Activated CD4-positive, alpha-beta memory T cell treated with anti-CD3 and anti-CD28 coated beads for 36 hours (primary cell): ENCODE data around the gene SPATA46. TPM values are rescaled to one million over a fixed set of nuclear protein-coding genes. Genes with fewer than 3 reads are reported as not detected.

Experiments
- CTCF ChIA-PET: fragments of 350-600 bp; sonication (Branson Sonifier 250); formaldehyde crosslinking; loops from one replicate; lab custom pipeline; 2021; ENCODE audit warnings: antibody characterized with exemption, inconsistent platforms; lab: Charles Lee
- POLR2A ChIA-PET: fragments of 350-600 bp; sonication (Branson Sonifier 250); formaldehyde crosslinking; loops from one replicate; lab custom pipeline; 2021; ENCODE audit warnings: antibody characterized with exemption; lab: Charles Lee
- DNase-seq: peaks from one replicate; pipeline ENCODE4 v3.0.0-alpha.2; 2020
- H3K27ac Mint-ChIP-seq: one replicate; pipeline ENCODE4 v1.8.0; 2021; ENCODE audit warnings: mixed read lengths
- H3K27me3 Mint-ChIP-seq: one replicate; pipeline ENCODE4 v1.8.0; 2021; ENCODE audit warnings: mixed read lengths
- H3K36me3 Mint-ChIP-seq: one replicate; pipeline ENCODE4 v1.8.0; 2021; ENCODE audit warnings: mixed read lengths
- H3K4me1 Mint-ChIP-seq: one replicate; pipeline ENCODE4 v1.8.0; 2021; ENCODE audit warnings: low read depth, mixed read lengths
- H3K4me3 Mint-ChIP-seq: one replicate; pipeline ENCODE4 v1.8.0; 2021; ENCODE audit warnings: mild to moderate bottlenecking, mixed read lengths
- H3K9me3 Mint-ChIP-seq: one replicate; pipeline ENCODE4 v1.8.0; 2021; ENCODE audit warnings: mixed read lengths
- intact Hi-C: fragments of 100-400 bp; cut with micrococcal nuclease; formaldehyde crosslinking; loops from one replicate; pipeline ENCODE4 v1.15.1; 2023
- total RNA-seq, 2 experiments: library from RNA; stranded (reverse); gene quantifications; one replicate each; pipeline ENCODE4 v1.2.3, GENCODE V29; 2021

SPATA46 gene
- total RNA-seq, 2 experiments from 2014 or later, result not detected

DNA sequence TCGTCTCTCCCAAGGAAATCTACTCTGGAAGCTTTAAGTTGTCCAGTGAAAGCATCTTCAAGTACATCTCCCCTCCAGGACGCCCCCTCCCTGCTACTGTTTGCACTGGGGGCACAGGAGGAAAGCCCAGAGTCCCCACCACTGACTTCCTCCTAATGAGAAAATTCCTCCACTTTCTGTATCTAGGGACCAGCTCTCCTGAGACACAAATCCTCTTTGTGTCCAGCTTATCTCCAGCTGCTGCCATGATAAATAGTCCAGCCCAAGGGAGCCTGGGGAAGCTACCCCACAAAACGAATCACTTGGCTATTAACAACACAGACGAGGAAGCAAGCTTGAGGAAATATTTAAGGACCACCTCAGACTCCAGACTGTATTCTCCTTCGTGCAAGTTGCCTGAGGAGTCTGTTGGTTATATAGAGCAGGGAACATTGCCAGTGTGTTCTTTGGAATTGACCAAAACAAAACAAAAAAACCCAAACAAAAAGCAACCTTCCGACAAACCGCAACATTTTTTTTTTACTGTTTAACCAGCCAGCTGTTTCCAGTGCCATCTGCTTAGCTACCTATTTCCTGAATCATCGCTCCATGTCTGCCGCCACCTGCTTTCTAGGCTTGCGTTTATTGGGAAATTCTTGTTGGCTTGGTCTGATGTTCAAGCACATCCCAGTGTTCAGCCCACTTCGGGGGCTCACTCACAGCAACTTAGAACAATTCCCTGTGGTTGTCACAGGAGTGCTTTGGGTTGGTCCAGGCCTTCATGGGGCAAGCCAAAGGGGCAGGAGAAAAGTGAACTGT is 12.6 kb upstream of the SPATA46 start:
- Mint-ChIP-seq H3K4me3 (no peak overlapping the region), H3K27ac (no peak overlapping the region), H3K36me3 (no peaks in the 10 kb centered on the region), H3K9me3 (no peaks in the 10 kb centered on the region), H3K4me1 (no peaks in the 10 kb centered on the region), H3K27me3 (peaks cover 19% of the 10 kb centered on the region)
- POLR2A ChIA-PET, result no interaction called here
- intact Hi-C loops, result no loop called here
- DNase-seq, result no peak
- CTCF ChIA-PET, result interaction anchor here (1.1 to 1.5 kb wide), 2 partner anchors 333 to 393 kb away, joined by 3 to 4 read pairs; no protein-coding TSS in a partner anchor

DNA sequence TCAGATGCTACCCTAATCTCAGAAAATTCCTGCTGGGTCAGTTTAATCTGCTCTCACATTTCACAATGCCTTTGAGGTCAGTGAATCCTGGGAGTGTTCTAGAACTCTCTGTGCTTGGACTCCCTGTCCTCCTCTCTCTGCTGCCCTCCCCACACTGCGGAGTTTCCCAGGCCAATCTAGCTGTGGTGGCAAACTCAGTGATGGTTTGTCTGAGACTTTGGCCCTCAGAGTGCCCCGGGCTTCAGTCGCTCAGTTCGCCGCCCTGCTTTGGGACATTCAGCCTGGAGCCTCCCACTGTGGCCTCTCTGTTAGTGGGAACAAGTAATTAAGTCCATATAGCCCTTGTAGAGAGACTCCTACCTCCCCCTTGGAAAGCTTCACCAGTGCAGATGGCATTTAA is 12.0 kb upstream of the SPATA46 start:
- Mint-ChIP-seq H3K27ac (no peak overlapping the region), H3K4me1 (no peaks in the 10 kb centered on the region), H3K9me3 (no peaks in the 10 kb centered on the region), H3K4me3 (no peak overlapping the region), H3K36me3 (no peaks in the 10 kb centered on the region), H3K27me3 (peaks cover 19% of the 10 kb centered on the region)
- POLR2A ChIA-PET, result no interaction called here
- intact Hi-C loops, result no loop called here
- no peak for DNase-seq
- CTCF ChIA-PET, result interaction anchor here (1.5 kb wide), 1 partner anchor 332 kb away, joined by 4 read pairs; no protein-coding TSS in a partner anchor

GRCh38 chr1:162388083-162388594 is 11.5 kb upstream of the SPATA46 start:
- Mint-ChIP-seq H3K27me3 (peaks cover 19% of the 10 kb centered on the region), H3K27ac (no peak overlapping the region), H3K4me1 (no peaks in the 10 kb centered on the region), H3K4me3 (no peak overlapping the region), H3K9me3 (no peaks in the 10 kb centered on the region), H3K36me3 (no peaks in the 10 kb centered on the region)
- intact Hi-C loops, result no loop called here
- ChIA-PET POLR2A (no interaction called here), CTCF (interaction anchor here (1.5 kb wide), 1 partner anchor 332 kb away, joined by 4 read pairs; no protein-coding TSS in a partner anchor)
- DNase-seq, result no peak

DNA sequence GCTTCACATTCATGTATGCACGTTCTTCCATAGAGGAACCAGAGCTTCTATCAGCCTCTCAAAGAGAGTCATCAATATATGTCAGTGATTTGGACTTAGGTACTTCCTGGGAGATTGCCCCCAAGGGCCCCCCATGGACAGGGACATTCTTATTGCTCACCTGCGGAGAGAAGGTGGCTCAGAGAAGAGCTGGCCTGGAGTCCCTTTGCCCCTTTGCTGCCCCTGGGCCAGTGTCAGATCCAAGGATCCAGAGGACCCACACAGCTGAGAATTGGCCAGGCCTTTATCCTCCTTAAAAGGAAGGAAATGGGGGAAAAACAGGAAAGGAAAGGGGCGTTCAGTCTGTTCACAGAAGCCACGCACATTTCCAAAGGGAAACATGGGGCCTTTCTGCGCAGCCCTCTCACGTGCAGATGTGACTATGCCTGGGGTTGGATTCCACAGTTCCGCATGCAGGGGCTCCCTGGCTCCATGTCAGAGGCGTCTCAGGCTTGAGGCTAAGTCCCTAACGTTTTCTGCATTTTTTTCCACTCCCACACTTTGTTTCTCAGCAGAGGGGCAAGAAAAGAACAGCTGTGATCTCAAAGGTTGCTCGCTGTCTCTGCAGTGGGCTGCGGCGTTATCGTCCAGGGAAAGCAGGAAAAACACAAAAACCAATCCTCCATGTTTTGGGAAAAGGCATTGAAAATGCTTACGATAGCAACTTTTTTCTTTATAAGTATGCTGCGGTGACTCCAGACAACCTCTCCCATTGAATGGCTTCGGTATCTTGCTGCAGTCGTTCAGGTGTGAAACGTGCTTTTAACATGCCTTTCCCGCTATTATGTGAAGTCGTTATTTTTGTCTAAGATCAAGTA is 10.8 kb upstream of the SPATA46 start:
- intact Hi-C loops, result no loop called here
- H3K27me3 Mint-ChIP-seq, result peaks cover 19% of the 10 kb centered on the region
- CTCF ChIA-PET, result no interaction called here
- no peak overlapping the region for H3K27ac Mint-ChIP-seq
- no peak overlapping the region for H3K4me3 Mint-ChIP-seq
- H3K36me3 Mint-ChIP-seq, result no peaks in the 10 kb centered on the region
- DNase-seq, result no peak
- no peaks in the 10 kb centered on the region for H3K9me3 Mint-ChIP-seq
- no peaks in the 10 kb centered on the region for H3K4me1 Mint-ChIP-seq
- POLR2A ChIA-PET, result no interaction called here

DNA sequence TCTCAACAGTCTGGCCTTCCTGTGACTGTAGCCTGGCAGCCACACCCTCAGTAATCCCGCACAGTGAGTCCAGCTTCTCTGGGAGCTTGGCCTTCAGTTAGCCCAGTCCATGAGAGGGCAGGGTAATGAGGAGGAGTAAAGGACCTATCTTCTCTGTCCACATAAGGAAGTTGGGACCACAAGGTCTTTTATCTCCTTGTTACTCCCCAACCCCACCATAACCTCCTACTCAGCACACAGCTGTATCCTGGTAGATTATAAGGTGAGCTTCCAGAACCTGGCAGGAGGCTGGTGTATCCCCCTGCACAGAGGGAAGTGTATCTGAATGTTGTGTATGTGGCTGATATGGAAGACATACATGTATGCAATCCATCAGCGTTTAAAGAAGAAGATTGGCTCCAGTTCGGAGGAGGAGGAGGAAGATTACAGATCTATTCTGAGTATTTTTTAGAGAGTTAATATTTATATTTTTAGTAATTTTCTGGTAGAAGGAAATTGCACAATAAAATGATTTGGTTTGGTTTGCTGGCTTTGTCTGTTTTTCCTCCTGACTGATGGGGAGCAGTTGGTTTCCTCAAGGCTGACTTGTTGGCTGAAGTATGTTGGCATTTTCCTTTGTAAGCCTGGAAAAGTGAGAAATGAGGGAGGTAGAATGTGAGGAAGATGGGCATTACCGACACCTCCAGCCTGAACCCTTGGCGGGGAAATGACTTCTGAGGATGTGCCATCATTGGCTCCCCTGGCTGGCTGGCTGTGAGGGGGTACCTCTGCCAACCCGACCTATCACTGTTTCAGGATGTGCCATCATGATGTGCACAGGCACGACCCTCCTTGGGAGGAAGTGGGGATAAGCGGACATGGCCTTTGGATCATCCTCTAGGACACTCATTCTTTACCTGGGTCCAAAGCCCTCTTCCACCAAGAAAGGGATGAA is 9.9 kb upstream of the SPATA46 start:
- ChIA-PET CTCF (no interaction called here), POLR2A (no interaction called here)
- Mint-ChIP-seq H3K36me3 (no peaks in the 10 kb centered on the region), H3K4me3 (no peak overlapping the region), H3K27ac (no peak overlapping the region), H3K4me1 (no peaks in the 10 kb centered on the region), H3K9me3 (no peaks in the 10 kb centered on the region), H3K27me3 (peaks cover 19% of the 10 kb centered on the region)
- intact Hi-C loops, result no loop called here
- no peak for DNase-seq

- Mint-ChIP-seq H3K27me3 (peaks cover 19% of the 10 kb centered on the region), H3K9me3 (no peaks in the 10 kb centered on the region), H3K27ac (no peak overlapping the region), H3K4me3 (no peak overlapping the region), H3K36me3 (no peaks in the 10 kb centered on the region), H3K4me1 (no peaks in the 10 kb centered on the region)
- DNase-seq, result no peak
- intact Hi-C loops, result no loop called here
- POLR2A ChIA-PET, result no interaction called here
- CTCF ChIA-PET, result no interaction called here
These were observed 9.0 kb upstream of the SPATA46 start for GRCh38 chr1:162385702-162386101.

- H3K36me3 Mint-ChIP-seq, result no peaks in the 10 kb centered on the region
- no peaks in the 10 kb centered on the region for H3K9me3 Mint-ChIP-seq
- H3K4me3 Mint-ChIP-seq, result no peak overlapping the region
- CTCF ChIA-PET, result no interaction called here
- intact Hi-C loops, result no loop called here
- no peak for DNase-seq
- peaks cover 16% of the 10 kb centered on the region for H3K27me3 Mint-ChIP-seq
- POLR2A ChIA-PET, result no interaction called here
- H3K4me1 Mint-ChIP-seq, result no peaks in the 10 kb centered on the region
- H3K27ac Mint-ChIP-seq, result no peak overlapping the region
These were observed 8.6 kb upstream of the SPATA46 start for GRCh38 chr1:162385280-162385623.

DNA sequence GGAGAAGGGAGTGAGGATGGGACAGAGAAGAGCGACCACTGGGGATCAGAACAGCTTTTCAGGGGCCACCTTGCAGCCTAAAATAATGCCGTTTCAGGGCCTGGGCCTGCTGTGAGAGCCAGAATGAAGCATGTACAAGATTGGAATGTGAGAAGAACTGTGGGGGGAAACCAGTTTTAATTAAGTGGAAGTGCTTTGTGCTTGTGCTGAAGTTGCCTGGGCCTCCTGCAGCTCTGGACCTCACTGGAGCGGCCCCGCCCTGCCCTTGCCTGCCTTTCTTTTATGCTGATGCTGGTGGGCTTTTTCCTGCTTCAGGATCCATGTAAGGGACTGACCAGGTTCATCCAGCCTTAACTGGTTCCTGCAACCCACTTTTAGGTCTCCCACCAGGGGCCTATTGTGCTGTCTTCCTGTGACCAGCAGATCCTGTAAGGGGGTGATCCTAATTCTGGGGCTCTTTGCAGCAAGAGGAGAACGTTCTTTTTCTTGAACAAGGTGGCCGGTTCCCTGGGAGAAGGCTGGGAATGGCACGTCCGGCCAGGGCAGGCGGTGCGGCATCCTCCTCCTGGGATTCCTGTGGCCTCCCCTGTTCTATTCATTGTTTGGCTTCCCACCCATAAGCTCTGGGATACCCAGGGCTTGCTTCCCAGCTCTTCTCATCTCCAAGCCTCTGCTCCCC is 8.1 kb upstream of the SPATA46 start:
- no peak for DNase-seq
- no peak overlapping the region for H3K27ac Mint-ChIP-seq
- peaks cover 13% of the 10 kb centered on the region for H3K27me3 Mint-ChIP-seq
- no peaks in the 10 kb centered on the region for H3K9me3 Mint-ChIP-seq
- ChIA-PET CTCF (no interaction called here), POLR2A (no interaction called here)
- H3K36me3 Mint-ChIP-seq, result no peaks in the 10 kb centered on the region
- intact Hi-C loops, result no loop called here
- H3K4me3 Mint-ChIP-seq, result no peak overlapping the region
- H3K4me1 Mint-ChIP-seq, result no peaks in the 10 kb centered on the region

DNA sequence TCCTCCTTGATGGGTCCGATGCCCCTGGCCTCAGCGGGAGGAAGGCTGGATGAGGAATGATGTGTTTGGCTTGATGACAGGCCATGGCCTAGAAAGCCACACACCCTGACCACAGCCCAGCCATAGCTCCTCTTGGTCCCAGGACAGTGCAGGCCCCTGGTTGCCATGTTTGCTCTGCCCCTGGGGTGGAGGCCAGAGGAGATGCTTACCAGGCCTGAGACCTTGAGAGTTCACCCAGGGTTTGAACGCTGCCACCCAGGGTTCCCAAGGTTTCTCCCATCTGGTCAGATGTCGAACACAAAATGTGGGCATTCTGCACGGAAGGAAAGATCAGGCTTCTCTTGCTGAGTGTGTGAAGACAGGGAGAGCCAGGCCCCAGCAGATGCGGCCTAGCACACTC is 7.5 kb upstream of the SPATA46 start:
- Mint-ChIP-seq H3K9me3 (no peaks in the 10 kb centered on the region), H3K27me3 (peaks cover 8% of the 10 kb centered on the region), H3K27ac (no peak overlapping the region), H3K36me3 (no peaks in the 10 kb centered on the region), H3K4me1 (no peaks in the 10 kb centered on the region), H3K4me3 (no peak overlapping the region)
- DNase-seq, result no peak
- ChIA-PET CTCF (no interaction called here), POLR2A (no interaction called here)
- intact Hi-C loops, result no loop called here

DNA sequence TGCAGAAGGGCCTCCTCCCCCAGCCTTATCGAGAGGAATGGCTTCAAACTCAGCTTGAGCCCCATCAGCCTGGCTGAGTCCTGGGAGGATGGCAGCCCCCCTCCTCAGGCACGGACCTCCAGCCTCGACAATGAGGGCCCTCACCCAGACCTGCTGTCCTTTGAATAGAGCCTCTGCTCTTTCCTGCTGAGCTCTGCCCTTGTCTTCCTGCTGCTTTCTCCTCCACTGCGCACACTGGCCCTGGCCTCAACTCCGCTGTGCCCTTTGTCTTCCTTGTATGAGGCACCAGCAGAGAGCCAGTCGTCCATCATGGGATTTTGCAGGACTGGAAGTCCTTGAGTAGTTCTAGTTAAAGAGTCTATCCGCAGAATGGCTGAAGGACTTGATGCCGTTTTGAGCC is 6.9 kb upstream of the SPATA46 start:
- POLR2A ChIA-PET, result no interaction called here
- no peaks in the 10 kb centered on the region for H3K9me3 Mint-ChIP-seq
- H3K4me3 Mint-ChIP-seq, result no peak overlapping the region
- no peaks in the 10 kb centered on the region for H3K36me3 Mint-ChIP-seq
- no peaks in the 10 kb centered on the region for H3K4me1 Mint-ChIP-seq
- intact Hi-C loops, result no loop called here
- CTCF ChIA-PET, result interaction anchor here (1.1 kb wide), 1 partner anchor 8 kb away, joined by 3 read pairs; no protein-coding TSS in a partner anchor
- no peak for DNase-seq
- no peak overlapping the region for H3K27ac Mint-ChIP-seq
- peaks cover 2% of the 10 kb centered on the region for H3K27me3 Mint-ChIP-seq

DNA sequence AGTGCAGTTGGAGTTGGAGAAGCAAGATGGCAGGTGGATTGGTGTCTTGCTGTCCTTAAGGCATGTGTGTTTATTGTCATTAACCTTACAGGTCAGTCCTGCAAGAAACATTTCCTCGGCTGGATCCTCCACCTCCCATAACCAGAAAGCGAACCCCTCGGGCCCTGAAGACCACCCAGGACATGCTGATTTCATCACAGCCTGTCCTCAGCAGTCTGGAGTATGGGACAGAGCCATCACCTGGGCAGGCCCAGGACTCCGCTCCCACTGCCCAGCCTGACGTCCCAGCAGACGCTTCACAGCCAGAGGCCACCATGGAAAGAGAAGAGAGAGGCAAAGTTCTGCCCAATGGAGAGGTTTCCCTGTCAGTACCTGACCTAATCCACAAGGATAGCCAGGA is 6.4 kb upstream of the SPATA46 start:
- Mint-ChIP-seq H3K27ac (no peak overlapping the region), H3K9me3 (no peaks in the 10 kb centered on the region), H3K4me1 (no peaks in the 10 kb centered on the region), H3K36me3 (no peaks in the 10 kb centered on the region), H3K4me3 (no peak overlapping the region), H3K27me3 (peaks cover 2% of the 10 kb centered on the region)
- ChIA-PET CTCF (interaction anchor here (1.1 kb wide), 1 partner anchor 9 kb away, joined by 3 read pairs; no protein-coding TSS in a partner anchor), POLR2A (no interaction called here)
- DNase-seq, result no peak
- intact Hi-C loops, result no loop called here
